Esophagus squamous epithelium (tissue), 4 donors: ENCODE measurements around the gene SLC6A4.

Source experiments
- CTCF ChIP-seq, 6 experiments: fragments of 450-650 bp in 4 of 6; fragments of 200-600 bp in 2 of 6; sonication (generic) in 2 of 6; IDR thresholded peaks; one replicate each; pipeline ENCODE4 v1.5.1; 2016 to 2019; ENCODE audit warnings: antibody characterized with exemption in 6 of 6, mild to moderate bottlenecking in 4 of 6, moderate library complexity in 4 of 6
- POLR2A ChIP-seq, 4 donors: fragments of 450-650 bp; IDR thresholded peaks; one replicate each; pipeline ENCODE4 v1.6.1; 2017; ENCODE audit warnings: antibody characterized with exemption in 4 of 4, mild to moderate bottlenecking in 4 of 4, moderate library complexity in 3 of 4

DNA sequence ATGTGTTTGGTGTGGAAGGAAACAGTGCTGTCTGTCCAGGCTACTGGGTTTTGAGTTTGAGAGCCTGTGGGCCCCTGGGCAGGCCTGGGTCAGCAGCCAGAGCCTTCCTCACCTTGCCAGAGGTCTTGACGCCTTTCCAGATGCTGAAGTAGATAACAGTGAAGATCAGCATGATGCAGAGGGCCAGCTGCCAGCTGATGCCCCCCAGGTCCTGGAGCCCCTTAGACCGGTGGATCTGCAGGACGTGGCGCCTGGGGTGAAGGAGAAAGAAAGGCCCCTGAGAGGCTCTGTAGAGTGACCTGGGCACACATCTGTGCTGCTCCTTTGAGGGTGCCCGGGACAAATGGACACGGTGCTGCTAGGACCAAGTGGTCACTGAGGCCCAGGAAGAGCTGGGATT, 18.4 kb downstream of the SLC6A4 start:
- no peak for TF ChIP-seq CTCF (IDR thresholded peaks at IDR 0.05)
- TF ChIP-seq POLR2A (IDR thresholded peaks at IDR 0.05), result no peak
